SU-DHL-6 (cell line): Measurements from ENCODE around the gene MAP3K10.

Source experiments
- EZH2phosphoT487 ChIP-seq: fragments of 200-600 bp; sonication (generic), shearing (Covaris generic); conservative IDR thresholded peaks from 2 replicates; pipeline ENCODE4 v1.6.1; 2018; ENCODE audit warnings: mild to moderate bottlenecking, antibody characterized with exemption, low read length, moderate library complexity, mixed read lengths
- TF ChIP-seq, protein P1 (sequence below): fragments of 200-600 bp; sonication (generic); IDR thresholded peaks from one replicate; pipeline ENCODE4 v1.5.1; 2017; ENCODE audit warnings: antibody characterized with exemption, mild to moderate bottlenecking, low read length, moderate library complexity; ENCODE audit not compliant: insufficient read depth, poor library complexity, severe bottlenecking

GRCh38 chr19:40191836-40192646 lies 815 bp downstream of the MAP3K10 start:
- TF ChIP-seq, protein P1, sequence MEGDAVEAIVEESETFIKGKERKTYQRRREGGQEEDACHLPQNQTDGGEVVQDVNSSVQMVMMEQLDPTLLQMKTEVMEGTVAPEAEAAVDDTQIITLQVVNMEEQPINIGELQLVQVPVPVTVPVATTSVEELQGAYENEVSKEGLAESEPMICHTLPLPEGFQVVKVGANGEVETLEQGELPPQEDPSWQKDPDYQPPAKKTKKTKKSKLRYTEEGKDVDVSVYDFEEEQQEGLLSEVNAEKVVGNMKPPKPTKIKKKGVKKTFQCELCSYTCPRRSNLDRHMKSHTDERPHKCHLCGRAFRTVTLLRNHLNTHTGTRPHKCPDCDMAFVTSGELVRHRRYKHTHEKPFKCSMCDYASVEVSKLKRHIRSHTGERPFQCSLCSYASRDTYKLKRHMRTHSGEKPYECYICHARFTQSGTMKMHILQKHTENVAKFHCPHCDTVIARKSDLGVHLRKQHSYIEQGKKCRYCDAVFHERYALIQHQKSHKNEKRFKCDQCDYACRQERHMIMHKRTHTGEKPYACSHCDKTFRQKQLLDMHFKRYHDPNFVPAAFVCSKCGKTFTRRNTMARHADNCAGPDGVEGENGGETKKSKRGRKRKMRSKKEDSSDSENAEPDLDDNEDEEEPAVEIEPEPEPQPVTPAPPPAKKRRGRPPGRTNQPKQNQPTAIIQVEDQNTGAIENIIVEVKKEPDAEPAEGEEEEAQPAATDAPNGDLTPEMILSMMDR = no peak
- TF ChIP-seq EZH2phosphoT487 = no peak
